WTC11 (cell line): Measurements from ENCODE around the gene UBALD1. TPM values are rescaled to one million over a fixed set of nuclear protein-coding genes. Genes with fewer than 3 reads are reported as not detected.
A peak's percentile ranks its signal among the peaks of the same experiment; 100 is the strongest.

Experiments used
- ATAC-seq: fragments of 200-7000 bp; cut with Tn5 transposase; 2 replicates; pipeline ENCODE4 v1.10.0; 2021; ENCODE audit warnings: mild to moderate bottlenecking, moderate library complexity
- CTCF ChIA-PET: fragments of 300-600 bp; sonication (Branson Sonifier 250); formaldehyde crosslinking; loops from one replicate; lab custom pipeline; 2021; ENCODE audit warnings: antibody characterized with exemption; lab: Charles Lee
- POLR2A ChIA-PET: fragments of 350-600 bp; sonication (Branson Sonifier 250); formaldehyde crosslinking; loops from one replicate; lab custom pipeline; 2021; ENCODE audit warnings: antibody characterized with exemption; lab: Charles Lee
- DNase-seq: peaks from one replicate; pipeline ENCODE4 v3.0.0; 2021; ENCODE audit warnings: low spot score
- H3K27ac Mint-ChIP-seq: 2 replicates; pipeline ENCODE4 v1.8.0; 2021; ENCODE audit warnings: mixed read lengths
- H3K27me3 Mint-ChIP-seq: 2 replicates; pipeline ENCODE4 v1.8.0; 2021; ENCODE audit warnings: low read depth, mild to moderate bottlenecking, moderate library complexity, mixed read lengths
- H3K36me3 Mint-ChIP-seq: 2 replicates; pipeline ENCODE4 v1.8.0; 2021; ENCODE audit warnings: mixed read lengths
- H3K4me1 Mint-ChIP-seq: 2 replicates; pipeline ENCODE4 v1.8.0; 2022; ENCODE audit warnings: mixed read lengths
- H3K4me3 Mint-ChIP-seq: 2 replicates; pipeline ENCODE4 v1.8.0; 2021; ENCODE audit warnings: mild to moderate bottlenecking, moderate library complexity, mixed read lengths
- H3K9me3 Mint-ChIP-seq: 2 replicates; pipeline ENCODE4 v1.8.0; 2021; ENCODE audit warnings: mixed read lengths
- AR ChIP-seq: fragments of 250-450 bp; sonication (Bioruptor Pico); IDR thresholded peaks from 2 replicates; pipeline ENCODE4 v1.9.0; 2021; ENCODE audit warnings: mild to moderate bottlenecking
- ATF6 ChIP-seq: sonication (generic); formaldehyde crosslinking; IDR thresholded peaks from 2 replicates; pipeline ENCODE4 v1.8.1; 2023; ENCODE audit warnings: mild to moderate bottlenecking, missing genetic modification reagents
- CDX4 ChIP-seq: fragments of 250-450 bp; sonication (Bioruptor Pico); IDR thresholded peaks from 2 replicates; pipeline ENCODE4 v1.9.0; 2021; ENCODE audit warnings: moderate library complexity, mild to moderate bottlenecking, inconsistent platforms, borderline replicate concordance
- CREB1 ChIP-seq: sonication (generic); formaldehyde crosslinking; IDR thresholded peaks from 2 replicates; pipeline ENCODE4 v1.8.0; 2023; ENCODE audit warnings: mild to moderate bottlenecking, missing genetic modification reagents
- E2F4 ChIP-seq: sonication (generic); formaldehyde crosslinking; IDR thresholded peaks from 2 replicates; pipeline ENCODE4 v1.8.1; 2022; ENCODE audit warnings: low read depth, mild to moderate bottlenecking, moderate library complexity, missing genetic modification reagents, borderline replicate concordance
- ESRRA ChIP-seq: sonication (generic); formaldehyde crosslinking; IDR thresholded peaks from 2 replicates; pipeline ENCODE4 v1.8.1; 2022; ENCODE audit warnings: mild to moderate bottlenecking, missing genetic modification reagents, borderline replicate concordance
- IRF2 ChIP-seq: sonication (generic); formaldehyde crosslinking; IDR thresholded peaks from 2 replicates; pipeline ENCODE4 v1.8.0; 2022; ENCODE audit warnings: low read depth, missing genetic modification reagents, borderline replicate concordance
- NFE2L1 ChIP-seq: sonication (generic); formaldehyde crosslinking; IDR thresholded peaks from 2 replicates; pipeline ENCODE4 v1.8.1; 2023; ENCODE audit warnings: missing genetic modification reagents
- PREB ChIP-seq: sonication (generic); formaldehyde crosslinking; IDR thresholded peaks from 2 replicates; pipeline ENCODE4 v1.8.1; 2022; ENCODE audit warnings: mild to moderate bottlenecking, missing genetic modification reagents, moderate library complexity, borderline replicate concordance
- STAT6 ChIP-seq: sonication (generic); formaldehyde crosslinking; conservative IDR thresholded peaks from 2 replicates; pipeline ENCODE4 v1.8.1; 2023; ENCODE audit warnings: mild to moderate bottlenecking, low read depth, missing genetic modification reagents, moderate library complexity
- TEAD4 ChIP-seq: sonication (generic); formaldehyde crosslinking; IDR thresholded peaks from 2 replicates; pipeline ENCODE4 v1.8.0; 2022; ENCODE audit warnings: mild to moderate bottlenecking, missing genetic modification reagents
- USF1 ChIP-seq: sonication (generic); formaldehyde crosslinking; IDR thresholded peaks from 2 replicates; pipeline ENCODE4 v1.8.0; 2022; ENCODE audit warnings: mild to moderate bottlenecking, missing genetic modification reagents
- ZBTB21 ChIP-seq: sonication (generic); formaldehyde crosslinking; IDR thresholded peaks from 2 replicates; pipeline ENCODE4 v1.8.1; 2023; ENCODE audit warnings: mild to moderate bottlenecking, missing genetic modification reagents, borderline replicate concordance
- ZNF219 ChIP-seq: sonication (generic); formaldehyde crosslinking; IDR thresholded peaks from 2 replicates; pipeline ENCODE4 v1.8.0; 2023; ENCODE audit warnings: missing genetic modification reagents, mild to moderate bottlenecking, borderline replicate concordance
- ZNF396 ChIP-seq: fragments of 250-450 bp; sonication (Bioruptor Pico); IDR thresholded peaks from 2 replicates; pipeline ENCODE4 v1.8.0; 2021; ENCODE audit warnings: mild to moderate bottlenecking, moderate library complexity, borderline replicate concordance
- ZNF512 ChIP-seq: sonication (generic); formaldehyde crosslinking; IDR thresholded peaks from 2 replicates; pipeline ENCODE4 v1.8.1; 2022; ENCODE audit warnings: missing genetic modification reagents, borderline replicate concordance
- total RNA-seq: library from RNA; stranded (reverse); gene quantifications from 3 replicates; pipeline ENCODE4 v1.2.3, GENCODE V29; 2021

The UBALD1 gene
- total RNA-seq, 1 experiment from 2014 or later = 56.8 TPM

GRCh38 chr16:4639899-4640509 is 25.3 kb upstream of the UBALD1 start (continued):
- TF ChIP-seq ZNF512 (no peak), ESRRA (CRISPR knock-in tag) (no peak), USF1 (no peak), PREB (CRISPR knock-in tag) (no peak), CDX4 (CRISPR knock-in tag) (no peak), NFE2L1 (no peak), AR (CRISPR knock-in tag) (no peak), ZBTB21 (no peak), ZNF219 (CRISPR knock-in tag) (no peak), ATF6 (CRISPR knock-in tag) (no peak)
- TF ChIP-seq, all 79 proteins: peak for 0

- H3K4me1 Mint-ChIP-seq = 0 out of 2 replicates have a peak, but pooled peaks cover 4% of the 10 kb centered on the region
- peaks cover 4% of the 10 kb centered on the region; the same call in 1 of the 2 replicates for H3K36me3 Mint-ChIP-seq
- no peaks in the 10 kb centered on the region for H3K9me3 Mint-ChIP-seq
- no peak for DNase-seq
- no peak for ATAC-seq
- no peaks in the 10 kb centered on the region for H3K27me3 Mint-ChIP-seq
- CTCF ChIA-PET = interaction anchor here (0.8 to 4.1 kb wide), 3 partner anchors 12 to 14 kb away, joined by 4 to 23 read pairs (median 5); partner anchors contain the start of gene MGRN1
- H3K4me3 Mint-ChIP-seq = no peak overlapping the region
- POLR2A ChIA-PET = interaction anchor here (0.7 kb wide), 1 partner anchor 19 kb away, joined by 3 read pairs; no protein-coding TSS in a partner anchor
- H3K27ac Mint-ChIP-seq = 0 out of 2 replicates have a peak overlapping the region, but pooled peaks have one; percentile 63
- TF ChIP-seq CREB1 (CRISPR knock-in tag) (no peak), ZNF512 (no peak), TEAD4 (CRISPR knock-in tag) (no peak), E2F4 (CRISPR knock-in tag) (no peak), USF1 (no peak), STAT6 (no peak), IRF2 (CRISPR knock-in tag) (no peak), ZNF396 (CRISPR knock-in tag) (no peak)
Observed at GRCh38 chr16:4637501-4638166, 22.9 kb upstream of the UBALD1 start.
